H1 (cell line): ENCODE measurements around the gene SCN10A. TPM values are rescaled to one million over a fixed set of nuclear protein-coding genes. Genes with fewer than 3 reads are reported as not detected.

Experiments used
- CTCF ChIA-PET: fragments of 300-600 bp; sonication (Branson Sonifier 250); formaldehyde crosslinking; loops from one replicate; lab custom pipeline; 2021; ENCODE audit not compliant: partially characterized antibody; lab: Charles Lee
- POLR2A ChIA-PET: fragments of 300-600 bp; sonication (Branson Sonifier 250); formaldehyde crosslinking; loops from one replicate; lab custom pipeline; 2021; ENCODE audit warnings: inconsistent platforms; ENCODE audit not compliant: partially characterized antibody; lab: Charles Lee
- DNase-seq, 2 experiments: peaks; one replicate each; pipeline versions ENCODE4 v3.0.0 to v3.0.0-alpha.2; 2010 to 2022; ENCODE audit warnings: low spot score in 2 of 2, low read depth in 1 of 2, mixed read lengths in 1 of 2
- FAIRE-seq: peaks from 2 replicates; lab custom pipeline; 2011; peaks lifted over from hg19 to GRCh38; lab: Jason Lieb, UNC
- H2AFZ ChIP-seq: 2 replicates; pipeline ENCODE4 v1.8.1; 2012; ENCODE audit warnings: low read length, inconsistent platforms
- H2AK5ac ChIP-seq: 2 replicates; pipeline ENCODE4 v1.6.1; 2013; ENCODE audit warnings: low read depth, low read length
- H2BK120ac ChIP-seq: replicated peaks from 2 replicates; pipeline ENCODE3; 2013; ENCODE audit warnings: low read depth, low read length, inconsistent platforms
- H2BK12ac ChIP-seq: 2 replicates; pipeline ENCODE4 v1.6.1; 2013; ENCODE audit warnings: low read depth, low read length
- H2BK15ac ChIP-seq: 2 replicates; pipeline ENCODE4 v1.6.1; 2013; ENCODE audit warnings: low read length
- H2BK20ac ChIP-seq: 2 replicates; pipeline ENCODE4 v1.6.1; 2013; ENCODE audit warnings: low read length
- H2BK5ac ChIP-seq: 2 replicates; pipeline ENCODE4 v1.6.1; 2013; ENCODE audit warnings: low read depth, low read length
- H3K14ac ChIP-seq: 2 replicates; pipeline ENCODE4 v1.6.1; 2013; ENCODE audit warnings: inconsistent platforms; ENCODE audit not compliant: insufficient read length
- H3K18ac ChIP-seq: 2 replicates; pipeline ENCODE4 v1.6.1; 2013; ENCODE audit warnings: low read length; ENCODE audit errors: extremely low read depth
- H3K23ac ChIP-seq: 2 replicates; pipeline ENCODE4 v1.6.1; 2013; ENCODE audit warnings: inconsistent platforms; ENCODE audit not compliant: insufficient read length
- H3K23me2 ChIP-seq: 2 replicates; pipeline ENCODE4 v1.6.1; 2013; ENCODE audit warnings: low read depth, low read length
- H3K27ac ChIP-seq: 2 replicates; pipeline ENCODE4 v1.6.1; 2011; ENCODE audit warnings: low read depth, low read length, inconsistent platforms
- H3K27me3 ChIP-seq, 4 experiments: replicated peaks in 1 of 4; 1 replicate in 1 of 4; 2 replicates in 3 of 4; pipeline versions ENCODE4 v1.6.1 to v1.8.1; 2011 to 2013; ENCODE audit warnings: low read length in 3 of 4, mild to moderate bottlenecking in 3 of 4, inconsistent platforms in 2 of 4, mixed read lengths in 2 of 4, moderate library complexity in 1 of 4; ENCODE audit not compliant: control insufficient read depth in 3 of 4, insufficient read depth in 3 of 4; ENCODE audit errors: extremely low read depth in 1 of 4
- H3K36me3 ChIP-seq, 4 experiments: 2 replicates each; pipeline versions ENCODE4 v1.6.1 to v1.8.1; 2011 to 2013; ENCODE audit warnings: mild to moderate bottlenecking in 4 of 4, low read length in 3 of 4, moderate library complexity in 2 of 4, control low read depth in 1 of 4, inconsistent platforms in 1 of 4; ENCODE audit not compliant: insufficient read depth in 4 of 4, control insufficient read depth in 2 of 4
- H3K4ac ChIP-seq: replicated peaks from 2 replicates; pipeline ENCODE3; 2013; ENCODE audit warnings: low read length, low read depth, mixed read lengths, inconsistent platforms; ENCODE audit not compliant: insufficient read length
- H3K4me1 ChIP-seq, 4 experiments: replicated peaks in 1 of 4; 1 replicate in 1 of 4; 2 replicates in 3 of 4; pipeline versions ENCODE4 v1.6.1 to v1.8.1; 2011 to 2013; ENCODE audit warnings: low read length in 3 of 4, inconsistent platforms in 2 of 4, mixed read lengths in 1 of 4; ENCODE audit not compliant: insufficient read depth in 4 of 4, control insufficient read depth in 3 of 4
- H3K4me2 ChIP-seq, 2 experiments: 2 replicates each; pipeline versions ENCODE4 v1.6.1 to v1.8.1; 2011 to 2013; ENCODE audit warnings: low read depth in 2 of 2, low read length in 2 of 2, control low read depth in 1 of 2, inconsistent platforms in 1 of 2, mild to moderate bottlenecking in 1 of 2; ENCODE audit not compliant: insufficient read depth in 1 of 2
- H3K4me3 ChIP-seq, 4 experiments: fragments of 200-600, 300-600 bp in 1 of 4; sonication (generic), shearing (Covaris generic), sonication (Bioruptor Twin) in 1 of 4; 2 replicates each; pipeline versions ENCODE4 v1.5.1 to v1.8.1; 2011 to 2016; ENCODE audit warnings: low read length in 4 of 4, low read depth in 3 of 4, control low read depth in 2 of 4, inconsistent platforms in 2 of 4, mild to moderate bottlenecking in 2 of 4, mixed read lengths in 1 of 4, moderate library complexity in 1 of 4; ENCODE audit not compliant: insufficient read depth in 2 of 4; ENCODE audit errors: extremely low read depth in 1 of 4
- H3K56ac ChIP-seq: replicated peaks from 2 replicates; pipeline ENCODE3; 2013; ENCODE audit warnings: low read depth, mild to moderate bottlenecking, mixed read lengths, low read length, inconsistent platforms; ENCODE audit not compliant: insufficient read length
- H3K79me1 ChIP-seq: 2 replicates; pipeline ENCODE4 v1.6.1; 2013; ENCODE audit warnings: low read depth, low read length, control low read depth
- H3K79me2 ChIP-seq, 2 experiments: 2 replicates each; pipeline versions ENCODE4 v1.6.1 to v1.8.1; 2012 to 2013; ENCODE audit warnings: low read length in 2 of 2, mild to moderate bottlenecking in 2 of 2, inconsistent platforms in 1 of 2; ENCODE audit not compliant: insufficient read depth in 2 of 2, control insufficient read depth in 1 of 2
- H3K9ac ChIP-seq, 4 experiments: replicated peaks in 1 of 4; 1 replicate in 1 of 4; 2 replicates in 3 of 4; pipeline versions ENCODE4 v1.6.1 to v1.8.1; 2011 to 2013; ENCODE audit warnings: low read depth in 3 of 4, low read length in 3 of 4, control low read depth in 2 of 4, mild to moderate bottlenecking in 2 of 4, moderate library complexity in 2 of 4, inconsistent platforms in 1 of 4; ENCODE audit errors: extremely low read depth in 1 of 4
- H3K9me3 ChIP-seq, 2 experiments: 2 replicates each; pipeline versions ENCODE4 v1.6.1 to v1.8.1; 2012 to 2013; ENCODE audit warnings: mild to moderate bottlenecking in 2 of 2, moderate library complexity in 2 of 2, control low read depth in 1 of 2, inconsistent platforms in 1 of 2, low read depth in 1 of 2, low read length in 1 of 2, mixed read lengths in 1 of 2; ENCODE audit not compliant: insufficient read depth in 2 of 2
- H4K20me1 ChIP-seq, 2 experiments: replicated peaks in 1 of 2; 2 replicates each; pipeline versions ENCODE3 to v1.8.1; 2011 to 2013; ENCODE audit warnings: inconsistent platforms in 2 of 2, low read length in 2 of 2, mild to moderate bottlenecking in 1 of 2; ENCODE audit not compliant: insufficient read depth in 2 of 2, control insufficient read depth in 1 of 2
- H4K5ac ChIP-seq: 2 replicates; pipeline ENCODE4 v1.6.1; 2013; ENCODE audit warnings: low read length, low read depth, mixed read lengths, inconsistent platforms; ENCODE audit not compliant: insufficient read length
- H4K8ac ChIP-seq: 2 replicates; pipeline ENCODE4 v1.8.0; 2013; ENCODE audit warnings: mild to moderate bottlenecking, moderate library complexity, low read length, inconsistent platforms; ENCODE audit not compliant: insufficient read depth; ENCODE audit errors: extremely low read depth
- H4K91ac ChIP-seq: replicated peaks from 2 replicates; pipeline ENCODE3; 2013; ENCODE audit warnings: low read length, mixed read lengths, inconsistent platforms; ENCODE audit not compliant: insufficient read length
- ASH2L ChIP-seq: fragments of 200-600, 300-600 bp; sonication (generic); IDR thresholded peaks from one replicate; pipeline ENCODE4 v1.7.1; 2017; ENCODE audit warnings: low read length
- ATF2 ChIP-seq: IDR thresholded peaks from 2 replicates; pipeline ENCODE4 v1.6.1; 2012; ENCODE audit warnings: low read length, inconsistent platforms
- CBX5 ChIP-seq: fragments of 300-800, 300-1000 bp; sonication (generic); IDR thresholded peaks from 2 replicates; pipeline ENCODE4 v1.7.1; 2016; ENCODE audit warnings: antibody characterized with exemption, low read length, low read depth
- HDAC2 ChIP-seq, 2 experiments: fragments of 300-600 bp in 1 of 2; sonication (generic) in 1 of 2; IDR thresholded peaks; 2 replicates each; pipeline ENCODE4 v1.6.1; 2011 to 2012; ENCODE audit warnings: low read depth in 2 of 2, low read length in 2 of 2, mild to moderate bottlenecking in 2 of 2, moderate library complexity in 2 of 2, borderline replicate concordance in 1 of 2, inconsistent platforms in 1 of 2
- HDAC6 ChIP-seq: IDR thresholded peaks from one replicate; pipeline ENCODE4 v1.7.1; 2012; ENCODE audit warnings: low read depth, mild to moderate bottlenecking, inconsistent platforms, low read length, moderate library complexity
- JUND ChIP-seq: IDR thresholded peaks from 2 replicates; pipeline ENCODE4 v1.6.1; 2011; ENCODE audit warnings: mild to moderate bottlenecking, improper control_type of control experiment, low read length
- KDM1A ChIP-seq: fragments of 200-600, 300-600 bp; sonication (generic); IDR thresholded peaks from 2 replicates; pipeline ENCODE4 v1.7.1; 2016; ENCODE audit warnings: mild to moderate bottlenecking, low read length, borderline replicate concordance
- RAD21 ChIP-seq, 2 experiments: IDR thresholded peaks in 1 of 2; conservative IDR thresholded peaks in 1 of 2; 2 replicates each; pipeline ENCODE4 v1.6.1; 2011; ENCODE audit warnings: low read depth in 2 of 2, low read length in 2 of 2, improper control_type of control experiment in 1 of 2, inconsistent platforms in 1 of 2, mild to moderate bottlenecking in 1 of 2, moderate library complexity in 1 of 2
- RBBP5 ChIP-seq: IDR thresholded peaks from 2 replicates; pipeline ENCODE4 v1.7.1; 2012; ENCODE audit warnings: low read depth, mild to moderate bottlenecking, inconsistent platforms, low read length, moderate library complexity, borderline replicate concordance
- SIX5 ChIP-seq: IDR thresholded peaks from 2 replicates; pipeline ENCODE4 v1.6.1; 2011; ENCODE audit warnings: mild to moderate bottlenecking, low read depth, low read length
- TAF1 ChIP-seq: IDR thresholded peaks from 2 replicates; pipeline ENCODE4 v1.6.1; 2011; ENCODE audit warnings: mild to moderate bottlenecking, low read depth, low read length
- TCF12 ChIP-seq: IDR thresholded peaks from 2 replicates; pipeline ENCODE4 v1.6.1; 2011; ENCODE audit warnings: low read depth, mild to moderate bottlenecking, low read length
- WGBS, 2 experiments: shearing (Covaris generic) in 1 of 2; methylation state at CpG; one replicate each; pipeline versions ENCODE4 v1.1.6 to v1.1.7; 2013 to 2015; ENCODE audit warnings: low lambda C conversion rate in 2 of 2, mixed read lengths in 2 of 2, inconsistent platforms in 1 of 2, low coverage in 1 of 2, missing lambda C conversion rate in 1 of 2; ENCODE audit not compliant: insufficient replicate concordance in 2 of 2, insufficient coverage in 1 of 2, insufficient read length in 1 of 2; ENCODE audit errors: extremely low coverage in 1 of 2, missing lambda C conversion rate in 1 of 2; 5-methylcytosine and 5-hydroxymethylcytosine counted together
- polyA plus RNA-seq, 7 experiments: library from polyadenylated mRNA; depleted of rRNA in 3 of 7; stranded (reverse) in 5 of 7; unstranded in 2 of 7; fragments of >200 nt in 5 of 7; fragments of 200-250 nt in 2 of 7; gene quantifications; 1 replicate in 5 of 7; 2 replicates in 1 of 7; 4 replicates in 1 of 7; pipeline versions ENCODE4 v1.2.1 to v1.2.3, GENCODE V29; 2011 to 2013; ENCODE audit warnings: missing spikeins in 2 of 7, mixed read lengths in 2 of 7
- total RNA-seq: library from RNA; stranded (reverse); fragmentation: NEBNext Ultra II Directional; extraction: Animal tissue kit (Norgen Biotek cat#: 25700); gene quantifications from 2 replicates; pipeline ENCODE4 v1.2.1, GENCODE V29; 2021

The SCN10A gene
- total and polyA plus RNA-seq, 2 of the 8 experiments (the other 6 are each of a cell fraction or from before 2014, with no cell fraction given) = not detected

GRCh38 chr3:38702231-38702630, 113.8 kb downstream of the SCN10A start:
- Histone ChIP-seq H3K27me3 (no peaks in the 10 kb centered on the region; a peak in 1 of 7 replicates), H3K9ac (no peak overlapping the region), H4K20me1 (no peaks in the 10 kb centered on the region), H3K27ac (no peak overlapping the region), H3K18ac (no peak overlapping the region), H3K56ac (no peak overlapping the region), H2AFZ (no peak overlapping the region), H3K4ac (no peak overlapping the region), H2BK5ac (no peak overlapping the region), H4K5ac (no peak overlapping the region), H3K4me3 (no peak overlapping the region), H3K36me3 (no peaks in the 10 kb centered on the region), H3K14ac (no peak overlapping the region), H2BK120ac (no peak overlapping the region), H4K91ac (no peak overlapping the region), H3K79me1 (no peaks in the 10 kb centered on the region), H2BK15ac (no peak overlapping the region), H3K79me2 (no peaks in the 10 kb centered on the region), H3K4me2 (no peak overlapping the region), H3K23me2 (no peaks in the 10 kb centered on the region), H3K23ac (no peak overlapping the region), H4K8ac (no peak overlapping the region), H3K4me1 (no peaks in the 10 kb centered on the region; a peak in 2 of 7 replicates), H2AK5ac (no peak overlapping the region), H2BK12ac (no peak overlapping the region), H3K9me3 (no peaks in the 10 kb centered on the region), H2BK20ac (no peak overlapping the region)
- no peak for FAIRE-seq
- POLR2A ChIA-PET = no interaction called here
- CTCF ChIA-PET = interaction anchor here (1.0 to 2.2 kb wide), 6 partner anchors 17 to 140 kb away, joined by 3 to 6 read pairs (median 5); no protein-coding TSS in a partner anchor
- DNase-seq = no peak
- WGBS, 2 experiments = 82% methylated on average over 3 of the region's 3 CpGs; no CpG with 5 or more reads in 1 of the 2 experiments
- TF ChIP-seq HDAC2 (IDR thresholded peaks at IDR 0.05; ENCODE audit: borderline replicate concordance in 1 of 2, low read depth in 2 of 2, low read length in 2 of 2) = no peak
- no peak for TF ChIP-seq SIX5
- no peak for TF ChIP-seq TAF1
- no peak for TF ChIP-seq CBX5
- no peak for TF ChIP-seq JUND
- TF ChIP-seq RAD21 (IDR thresholded peaks at IDR 0.05 in 1 of 2, conservative IDR thresholded peaks at IDR 0.05 in 1 of 2; ENCODE audit: low read depth in 2 of 2, low read length in 2 of 2) = no peak
- no peak for TF ChIP-seq ATF2
- TF ChIP-seq TCF12 = no peak
- TF ChIP-seq HDAC6 = no peak
- TF ChIP-seq KDM1A = no peak
- TF ChIP-seq RBBP5 = no peak
- TF ChIP-seq ASH2L = no peak
